GM10266 (cell line): Measurements from ENCODE around the gene HDAC4.
"Not testable (repeated sequence)": the region's sequence is repeated elsewhere in the genome, so short reads cannot be mapped to it uniquely, and the experiment has no call there.

Source experiments
- DNase-seq: peaks from one replicate; pipeline ENCODE4 v3.0.0; 2012; ENCODE audit errors: extremely low spot score
- CTCF ChIP-seq: IDR thresholded peaks from 2 replicates; pipeline ENCODE4 v1.5.1; 2012; ENCODE audit warnings: mild to moderate bottlenecking, low read depth; ENCODE audit not compliant: control insufficient read depth, insufficient read depth; ENCODE audit errors: missing control alignments

The HDAC4 gene

GRCh38 chr2:239178954-239179353 is 221.9 kb downstream of the HDAC4 start:
- no peak for DNase-seq
- no peak for TF ChIP-seq CTCF

- no peak for TF ChIP-seq CTCF
- DNase-seq, result no peak
Measured at GRCh38 chr2:239178484-239178883, 222.3 kb downstream of the HDAC4 start.

GRCh38 chr2:239177908-239178307 is 222.9 kb downstream of the HDAC4 start:
- no peak for TF ChIP-seq CTCF
- no peak for DNase-seq

GRCh38 chr2:239177325-239177724 is 223.5 kb downstream of the HDAC4 start:
- no peak for TF ChIP-seq CTCF
- no peak for DNase-seq

- DNase-seq, result not testable (repeated sequence)
Measured at GRCh38 chr2:239176138-239176803, 224.5 kb downstream of the HDAC4 start.

GRCh38 chr2:239175181-239175580 is 225.6 kb downstream of the HDAC4 start:
- DNase-seq, result no peak
- TF ChIP-seq CTCF, result no peak

GRCh38 chr2:239173301-239173700 is 227.5 kb downstream of the HDAC4 start:
- TF ChIP-seq CTCF, result no peak
- DNase-seq, result no peak

- no peak for TF ChIP-seq CTCF
- no peak for DNase-seq
Measured at GRCh38 chr2:239171643-239172042, 229.2 kb downstream of the HDAC4 start.
